GM23338 (cell line): ENCODE results near the gene CTBP2.

Experiments
- CREB1 ChIP-seq: fragments of 250-450 bp; sonication (Bioruptor Pico); IDR thresholded peaks from 2 replicates; pipeline ENCODE4 v1.5.0; 2020; ENCODE audit warnings: low read depth, mild to moderate bottlenecking, moderate library complexity
- CTCF ChIP-seq, 2 experiments: fragments of 200-600 bp in 1 of 2; sonication (generic) in 1 of 2; conservative IDR thresholded peaks; 2 replicates each; pipeline versions ENCODE4 v1.5.1 to v1.6.1; 2016 to 2017; ENCODE audit warnings: antibody characterized with exemption in 2 of 2, low read depth in 2 of 2, mild to moderate bottlenecking in 2 of 2, moderate library complexity in 1 of 2
- ETS1 ChIP-seq: IDR thresholded peaks from 2 replicates; pipeline ENCODE4 v1.6.1; 2016; ENCODE audit warnings: antibody characterized with exemption
- EZH2 ChIP-seq: fragments of 200-600 bp; sonication (generic); IDR thresholded peaks from one replicate; pipeline ENCODE4 v1.8.0; 2017; ENCODE audit warnings: antibody characterized with exemption, mild to moderate bottlenecking, low read depth; ENCODE audit not compliant: unreplicated experiment
- EZH2phosphoT487 ChIP-seq: fragments of 200-600 bp; sonication (generic); IDR thresholded peaks from one replicate; pipeline ENCODE4 v1.8.1; 2018; ENCODE audit warnings: antibody characterized with exemption; ENCODE audit not compliant: unreplicated experiment
- JUNB ChIP-seq: IDR thresholded peaks from one replicate; pipeline ENCODE4 v1.6.1; 2016; ENCODE audit warnings: antibody characterized with exemption; ENCODE audit not compliant: unreplicated experiment
- NANOG ChIP-seq: IDR thresholded peaks from 2 replicates; pipeline ENCODE4 v1.6.1; 2016; ENCODE audit warnings: antibody characterized with exemption, borderline replicate concordance
- POLR2AphosphoS5 ChIP-seq: IDR thresholded peaks from 2 replicates; pipeline ENCODE4 v1.6.1; 2016; ENCODE audit warnings: antibody characterized with exemption, low read depth
- REST ChIP-seq: IDR thresholded peaks from one replicate; pipeline ENCODE4 v1.6.1; 2018; ENCODE audit warnings: antibody characterized with exemption; ENCODE audit not compliant: unreplicated experiment
- STAT1 ChIP-seq: IDR thresholded peaks from one replicate; pipeline ENCODE4 v1.6.1; 2016; ENCODE audit warnings: antibody characterized with exemption; ENCODE audit not compliant: unreplicated experiment
- ZNF114 ChIP-seq: fragments of 250-450 bp; sonication (Bioruptor Pico); IDR thresholded peaks from 2 replicates; pipeline ENCODE4 v1.5.0; 2020; ENCODE audit warnings: mild to moderate bottlenecking, moderate library complexity
- ZNF331 ChIP-seq: fragments of 250-450 bp; sonication (Bioruptor Pico); IDR thresholded peaks from 2 replicates; pipeline ENCODE4 v1.5.0; 2020; ENCODE audit warnings: low read depth, mild to moderate bottlenecking, moderate library complexity
- ZNF462 ChIP-seq: fragments of 250-450 bp; sonication (Bioruptor Pico); IDR thresholded peaks from 2 replicates; pipeline ENCODE4 v1.5.0; 2020; ENCODE audit warnings: mild to moderate bottlenecking, moderate library complexity

- no peak for TF ChIP-seq CTCF (conservative IDR thresholded peaks at IDR 0.05; ENCODE audit: low read depth in 2 of 2)
- TF ChIP-seq ETS1 = no peak
- no peak for TF ChIP-seq JUNB
- no peak for TF ChIP-seq EZH2phosphoT487
- TF ChIP-seq POLR2AphosphoS5 = no peak
- no peak for TF ChIP-seq EZH2
- TF ChIP-seq STAT1 = no peak
- TF ChIP-seq REST = no peak
- TF ChIP-seq CREB1 (CRISPR knock-in tag) = no peak
- no peak for TF ChIP-seq ZNF462 (CRISPR knock-in tag)
- no peak for TF ChIP-seq ZNF114 (CRISPR knock-in tag)
- TF ChIP-seq ZNF331 (CRISPR knock-in tag) = no peak
- no peak for TF ChIP-seq NANOG
Measured at GRCh38 chr10:125203186-125203800, 42.9 kb upstream of the CTBP2 start.
